KMS-11 (cell line): Measurements from ENCODE around the gene VWA5B2.

Experiments
- H2AFZ ChIP-seq: fragments of 200-600 bp; sonication (generic); 2 replicates; pipeline ENCODE4 v1.6.1; 2016; ENCODE audit warnings: antibody characterized with exemption, mixed run types, low read depth
- H3K27ac ChIP-seq: fragments of 200-600 bp; sonication (generic); 2 replicates; pipeline ENCODE4 v1.6.1; 2016; ENCODE audit warnings: mild to moderate bottlenecking, mixed run types
- H3K27me3 ChIP-seq: fragments of 200-600 bp; sonication (generic); 2 replicates; pipeline ENCODE4 v1.6.1; 2017; ENCODE audit warnings: mild to moderate bottlenecking, low read depth, mixed run types, moderate library complexity; ENCODE audit not compliant: insufficient read depth
- H3K36me3 ChIP-seq: fragments of 200-600 bp; sonication (generic); 2 replicates; pipeline ENCODE4 v1.6.1; 2017; ENCODE audit warnings: mild to moderate bottlenecking, mixed run types; ENCODE audit not compliant: insufficient read depth
- H3K4me1 ChIP-seq: fragments of 200-600 bp; sonication (generic); 2 replicates; pipeline ENCODE4 v1.6.1; 2016; ENCODE audit warnings: mild to moderate bottlenecking, low read depth, mixed run types; ENCODE audit not compliant: poor library complexity, severe bottlenecking
- H3K4me2 ChIP-seq: fragments of 200-600 bp; sonication (generic); 2 replicates; pipeline ENCODE4 v1.7.0; 2016; ENCODE audit warnings: mild to moderate bottlenecking, mixed run types
- H3K4me3 ChIP-seq: fragments of 200-600 bp; sonication (generic); IDR thresholded peaks from 2 replicates; pipeline ENCODE4 v1.6.1; 2017; ENCODE audit warnings: low read depth, low read length, mixed read lengths; ENCODE audit not compliant: insufficient read depth
- H3K79me2 ChIP-seq: fragments of 200-600 bp; sonication (generic); 2 replicates; pipeline ENCODE4 v1.6.1; 2016; ENCODE audit warnings: low read depth, mixed run types; ENCODE audit not compliant: insufficient read depth
- H3K9ac ChIP-seq: fragments of 200-600 bp; sonication (generic); 2 replicates; pipeline ENCODE4 v1.6.1; 2016; ENCODE audit warnings: mild to moderate bottlenecking, mixed run types
- H4K20me1 ChIP-seq: fragments of 200-600 bp; sonication (generic); 2 replicates; pipeline ENCODE4 v1.6.1; 2016; ENCODE audit warnings: mild to moderate bottlenecking, mixed run types; ENCODE audit not compliant: insufficient read depth
- TF ChIP-seq, protein P1 (sequence below): fragments of 200-600 bp; sonication (generic); conservative IDR thresholded peaks from 2 replicates; pipeline ENCODE4 v1.6.1; 2017; ENCODE audit warnings: low read depth, mild to moderate bottlenecking, antibody characterized with exemption, low read length, moderate library complexity, mixed read lengths

The VWA5B2 gene

GRCh38 chr3:184196536-184196935 is 32.8 kb upstream of the VWA5B2 start:
- Histone ChIP-seq H3K27ac (no peak overlapping the region), H3K4me1 (no peaks in the 10 kb centered on the region), H3K36me3 (peaks cover 5% of the 10 kb centered on the region; the same call in 1 of the 2 replicates), H4K20me1 (no peaks in the 10 kb centered on the region), H3K79me2 (no peaks in the 10 kb centered on the region), H2AFZ (no peak overlapping the region), H3K9ac (no peak overlapping the region), H3K27me3 (no peaks in the 10 kb centered on the region), H3K4me2 (no peak overlapping the region), H3K4me3 (no peak overlapping the region)
- TF ChIP-seq, protein P1, sequence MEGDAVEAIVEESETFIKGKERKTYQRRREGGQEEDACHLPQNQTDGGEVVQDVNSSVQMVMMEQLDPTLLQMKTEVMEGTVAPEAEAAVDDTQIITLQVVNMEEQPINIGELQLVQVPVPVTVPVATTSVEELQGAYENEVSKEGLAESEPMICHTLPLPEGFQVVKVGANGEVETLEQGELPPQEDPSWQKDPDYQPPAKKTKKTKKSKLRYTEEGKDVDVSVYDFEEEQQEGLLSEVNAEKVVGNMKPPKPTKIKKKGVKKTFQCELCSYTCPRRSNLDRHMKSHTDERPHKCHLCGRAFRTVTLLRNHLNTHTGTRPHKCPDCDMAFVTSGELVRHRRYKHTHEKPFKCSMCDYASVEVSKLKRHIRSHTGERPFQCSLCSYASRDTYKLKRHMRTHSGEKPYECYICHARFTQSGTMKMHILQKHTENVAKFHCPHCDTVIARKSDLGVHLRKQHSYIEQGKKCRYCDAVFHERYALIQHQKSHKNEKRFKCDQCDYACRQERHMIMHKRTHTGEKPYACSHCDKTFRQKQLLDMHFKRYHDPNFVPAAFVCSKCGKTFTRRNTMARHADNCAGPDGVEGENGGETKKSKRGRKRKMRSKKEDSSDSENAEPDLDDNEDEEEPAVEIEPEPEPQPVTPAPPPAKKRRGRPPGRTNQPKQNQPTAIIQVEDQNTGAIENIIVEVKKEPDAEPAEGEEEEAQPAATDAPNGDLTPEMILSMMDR: no peak

GRCh38 chr3:184198509-184198908 is 30.9 kb upstream of the VWA5B2 start:
- Histone ChIP-seq H3K4me1 (no peaks in the 10 kb centered on the region), H3K36me3 (no peaks in the 10 kb centered on the region; the same call in 1 of the 2 replicates), H4K20me1 (no peaks in the 10 kb centered on the region), H3K4me3 (no peak overlapping the region), H3K9ac (no peak overlapping the region), H2AFZ (no peak overlapping the region), H3K4me2 (no peak overlapping the region), H3K27ac (no peak overlapping the region), H3K27me3 (no peaks in the 10 kb centered on the region), H3K79me2 (no peaks in the 10 kb centered on the region)
- TF ChIP-seq, protein P1: no peak

- TF ChIP-seq, protein P1: no peak
- Histone ChIP-seq H3K27me3 (no peaks in the 10 kb centered on the region), H3K4me3 (no peak overlapping the region), H3K4me2 (no peak overlapping the region), H3K79me2 (no peaks in the 10 kb centered on the region), H4K20me1 (no peaks in the 10 kb centered on the region), H3K9ac (no peak overlapping the region), H3K4me1 (no peaks in the 10 kb centered on the region), H2AFZ (no peak overlapping the region), H3K27ac (no peak overlapping the region), H3K36me3 (no peaks in the 10 kb centered on the region)
Observed at GRCh38 chr3:184200825-184201224, 28.6 kb upstream of the VWA5B2 start.

DNA sequence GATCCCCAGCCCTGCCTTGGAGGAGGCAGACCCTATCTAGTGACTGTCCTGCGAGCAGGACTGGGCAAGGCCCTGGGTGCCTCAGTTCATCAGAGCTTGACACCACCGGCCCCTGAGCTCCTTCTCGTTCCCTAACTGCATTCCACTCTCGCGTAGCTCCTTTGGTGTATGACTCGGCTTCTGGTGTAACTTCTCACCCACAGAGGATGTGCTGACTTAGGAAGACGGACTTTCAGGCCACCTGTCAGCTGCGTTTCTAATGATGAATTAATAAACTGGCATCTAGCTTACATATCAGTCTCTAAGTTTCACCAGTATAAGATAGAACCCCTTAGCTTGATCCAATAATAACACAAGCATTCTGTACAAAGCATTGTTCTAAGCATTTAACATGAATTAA is 25.9 kb upstream of the VWA5B2 start:
- no peak overlapping the region for H3K4me3 ChIP-seq
- H4K20me1 ChIP-seq: no peaks in the 10 kb centered on the region
- H3K36me3 ChIP-seq: no peaks in the 10 kb centered on the region
- H3K27me3 ChIP-seq: no peaks in the 10 kb centered on the region
- no peak overlapping the region for H3K4me2 ChIP-seq
- no peak overlapping the region for H3K27ac ChIP-seq
- TF ChIP-seq, protein P1: no peak
- no peak overlapping the region for H3K9ac ChIP-seq
- no peaks in the 10 kb centered on the region for H3K4me1 ChIP-seq
- no peaks in the 10 kb centered on the region for H3K79me2 ChIP-seq
- H2AFZ ChIP-seq: no peak overlapping the region
